ENCODE results near the gene ITGA11.

DNA sequence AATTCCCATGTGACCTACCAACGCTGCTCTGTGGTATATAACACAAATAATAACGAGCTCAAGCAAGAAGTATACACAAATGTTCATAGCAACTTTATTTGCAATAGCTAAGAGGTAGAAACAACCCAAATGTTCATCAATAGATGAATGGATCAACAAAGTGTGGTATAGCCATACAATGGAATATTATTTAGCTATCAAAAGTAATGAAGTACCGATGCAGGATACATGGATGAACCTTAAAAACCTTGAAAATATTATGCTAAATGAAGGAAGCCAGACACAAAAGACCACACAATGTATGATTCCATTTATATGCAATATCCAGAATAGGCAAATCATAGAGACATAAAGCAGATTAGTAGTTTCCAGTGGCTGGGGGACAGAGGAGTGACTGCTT is 170.0 kb downstream of the ITGA11 start:
- TF ChIP-seq POLR2A (IDR thresholded peaks at IDR 0.05; ENCODE audit: low read depth, low read length) (no peak), POLR2AphosphoS5 (IDR thresholded peaks at IDR 0.05; ENCODE audit: low read depth, low read length) (no peak), TAF1 (IDR thresholded peaks at IDR 0.05; ENCODE audit: borderline replicate concordance, low read depth, low read length) (no peak)

Data from GM12892 (cell line).